Hematopoietic multipotent progenitor cell treated with erythropoietin and hydrocortisone succinate and interleukin-3 and kit ligand, for 17 days (in vitro differentiated cells): Measurements from ENCODE around the gene DIO3.

Experiments
- DNase-seq: peaks from one replicate; pipeline ENCODE4 v3.0.0-alpha.2; 2015; ENCODE audit warnings: low spot score

Gene DIO3

GRCh38 chr14:101584055-101584859 is 23.0 kb downstream of the DIO3 start:
- no peak for DNase-seq

GRCh38 chr14:101585211-101585610 is 23.9 kb downstream of the DIO3 start:
- no peak for DNase-seq

- no peak for DNase-seq
Observed at GRCh38 chr14:101586531-101587430, 25.5 kb downstream of the DIO3 start.

- no peak for DNase-seq
Observed at GRCh38 chr14:101587441-101587911, 26.2 kb downstream of the DIO3 start.

- no peak for DNase-seq
Observed at GRCh38 chr14:101588286-101588975, 27.1 kb downstream of the DIO3 start.

GRCh38 chr14:101588990-101589389 is 27.7 kb downstream of the DIO3 start:
- DNase-seq = no peak

- no peak for DNase-seq
Observed at GRCh38 chr14:101589486-101590015, 28.3 kb downstream of the DIO3 start.

- no peak for DNase-seq
Observed at GRCh38 chr14:101590062-101590461, 28.8 kb downstream of the DIO3 start.

GRCh38 chr14:101590616-101591015 is 29.3 kb downstream of the DIO3 start:
- DNase-seq = no peak

GRCh38 chr14:101591121-101591520 is 29.8 kb downstream of the DIO3 start:
- DNase-seq = no peak

GRCh38 chr14:101591582-101591981 is 30.3 kb downstream of the DIO3 start:
- no peak for DNase-seq

- no peak for DNase-seq
Observed at GRCh38 chr14:101593411-101594238, 32.3 kb downstream of the DIO3 start.

- no peak for DNase-seq
Observed at GRCh38 chr14:101594511-101595148, 33.3 kb downstream of the DIO3 start.

- DNase-seq = no peak
Observed at GRCh38 chr14:101595349-101595748, 34.1 kb downstream of the DIO3 start.

- no peak for DNase-seq
Observed at GRCh38 chr14:101595887-101596721, 34.8 kb downstream of the DIO3 start.

GRCh38 chr14:101596742-101597141 is 35.4 kb downstream of the DIO3 start:
- DNase-seq = no peak

GRCh38 chr14:101598159-101598558 is 36.9 kb downstream of the DIO3 start:
- no peak for DNase-seq

GRCh38 chr14:101598571-101599233 is 37.4 kb downstream of the DIO3 start:
- DNase-seq = no peak

- no peak for DNase-seq
Observed at GRCh38 chr14:101599234-101599885, 38.1 kb downstream of the DIO3 start.
